ENCODE measurements around the gene FBLIM1.
"Not testable (repeated sequence)": the region's sequence is repeated elsewhere in the genome, so short reads cannot be mapped to it uniquely, and the experiment has no call there.

FBLIM1 gene

GRCh38 chr1:15768388-15768787 lies 9.8 kb downstream of the FBLIM1 start:
- DNase-seq (ENCODE audit: low read depth), result no peak

DNA sequence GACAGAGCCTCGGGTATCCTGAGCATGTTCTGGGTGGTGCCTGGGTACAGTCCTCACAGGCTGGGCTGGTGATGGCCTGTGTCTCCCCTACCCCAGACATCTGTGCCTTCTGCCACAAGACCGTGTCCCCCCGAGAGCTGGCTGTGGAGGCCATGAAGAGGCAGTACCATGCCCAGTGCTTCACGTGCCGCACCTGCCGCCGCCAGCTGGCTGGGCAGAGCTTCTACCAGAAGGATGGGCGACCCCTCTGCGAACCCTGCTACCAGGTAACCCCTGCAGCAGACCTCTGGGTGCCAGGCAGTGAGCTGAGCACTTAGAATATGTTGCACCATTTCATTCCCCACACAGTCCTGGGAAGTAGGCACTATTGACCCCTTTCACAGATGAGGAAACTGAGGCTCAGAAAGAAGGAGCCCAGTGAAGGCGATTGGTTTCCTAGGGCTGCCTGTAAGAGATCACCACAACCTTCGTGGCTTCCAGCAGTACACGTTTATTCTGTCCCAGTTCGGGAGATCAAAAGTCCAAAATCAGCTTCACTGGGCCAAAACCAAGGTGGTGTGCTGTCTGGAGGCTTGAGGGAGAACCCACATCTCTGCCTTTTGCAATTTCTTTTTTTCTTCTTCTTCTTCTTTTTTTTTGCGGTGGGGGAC lies 11.8 kb downstream of the FBLIM1 start:
- no peak for DNase-seq (ENCODE audit: low read depth)

GRCh38 chr1:15771836-15772515 lies 13.4 kb downstream of the FBLIM1 start:
- DNase-seq (ENCODE audit: low read depth), result no peak

DNA sequence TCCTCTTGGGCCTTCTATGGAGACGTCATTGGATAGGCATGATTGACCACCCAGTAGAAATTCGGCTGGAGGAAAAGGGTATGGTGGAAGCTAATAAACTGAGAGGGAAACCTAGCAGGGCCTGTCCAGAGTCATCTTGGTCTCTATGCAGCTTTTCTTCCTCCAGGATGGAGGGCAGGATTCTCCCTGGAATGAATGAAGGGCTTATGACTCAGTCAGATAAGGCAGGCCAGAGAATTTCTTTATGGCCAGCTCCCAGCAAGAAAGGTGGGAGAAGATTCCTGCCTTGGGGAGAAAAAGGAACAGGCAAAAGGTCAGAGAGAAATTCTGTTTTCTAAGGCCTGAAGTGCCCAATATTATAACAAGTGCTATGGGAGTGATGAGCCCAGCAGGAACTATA lies 17.1 kb downstream of the FBLIM1 start:
- no peak for DNase-seq (ENCODE audit: low read depth)

DNA sequence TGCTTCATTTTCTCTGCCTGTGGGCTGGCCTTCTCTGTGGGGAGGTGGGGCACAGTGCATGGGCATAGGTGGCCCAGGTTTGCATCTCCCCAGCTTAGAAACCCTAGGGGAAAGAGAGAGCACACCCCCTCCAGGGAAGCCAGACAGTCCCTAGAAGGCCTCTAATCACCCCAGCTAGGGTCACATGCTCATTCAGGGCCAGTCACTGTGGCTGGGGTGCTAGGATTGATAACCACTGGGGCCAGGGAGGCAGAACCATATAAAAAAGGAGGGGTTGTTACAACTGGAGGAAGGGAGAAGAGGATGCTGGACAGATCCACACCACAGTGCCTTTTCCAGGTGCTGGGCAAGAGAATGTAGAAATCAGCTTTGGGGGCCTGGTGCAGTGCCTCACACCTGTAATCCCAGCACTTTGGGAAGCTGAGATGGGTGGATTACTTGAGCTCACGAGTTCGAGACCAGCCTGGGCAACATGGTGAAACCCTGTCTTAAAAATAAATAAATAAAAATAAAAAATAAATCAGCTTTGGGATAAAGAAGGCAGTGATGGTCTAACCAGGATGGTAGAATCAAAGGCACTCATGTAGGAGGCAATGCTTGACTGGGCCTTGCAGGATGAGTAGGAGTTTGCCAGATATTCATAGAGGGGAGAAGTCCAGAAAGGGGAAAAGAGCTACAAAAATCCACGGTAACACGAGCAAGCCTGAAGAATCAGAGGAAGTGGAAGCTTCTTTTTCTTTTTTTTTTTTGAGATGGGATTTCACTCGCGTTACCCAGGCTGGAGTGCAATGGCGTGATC lies 19.5 kb downstream of the FBLIM1 start:
- DNase-seq (ENCODE audit: low read depth), result no peak

DNA sequence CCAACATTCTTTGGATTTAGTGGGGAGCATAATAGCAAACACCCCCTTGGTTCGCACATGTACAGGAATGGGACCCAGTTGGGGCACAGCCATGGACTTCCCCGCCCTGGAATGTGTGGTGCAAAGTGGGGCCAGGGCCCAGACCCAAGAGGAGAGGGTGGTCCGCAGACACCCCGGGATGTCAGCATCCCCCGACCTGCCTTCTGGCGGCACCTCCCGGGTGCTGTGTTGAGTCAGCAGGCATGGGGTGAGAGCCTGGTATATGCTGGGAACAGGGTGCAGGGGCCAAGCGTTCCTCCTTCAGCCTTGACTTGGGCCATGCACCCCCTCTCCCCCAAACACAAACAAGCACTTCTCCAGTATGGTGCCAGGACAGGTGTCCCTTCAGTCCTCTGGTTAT lies 27.1 kb downstream of the FBLIM1 start:
- no peak for DNase-seq (ENCODE audit: low read depth)

DNA sequence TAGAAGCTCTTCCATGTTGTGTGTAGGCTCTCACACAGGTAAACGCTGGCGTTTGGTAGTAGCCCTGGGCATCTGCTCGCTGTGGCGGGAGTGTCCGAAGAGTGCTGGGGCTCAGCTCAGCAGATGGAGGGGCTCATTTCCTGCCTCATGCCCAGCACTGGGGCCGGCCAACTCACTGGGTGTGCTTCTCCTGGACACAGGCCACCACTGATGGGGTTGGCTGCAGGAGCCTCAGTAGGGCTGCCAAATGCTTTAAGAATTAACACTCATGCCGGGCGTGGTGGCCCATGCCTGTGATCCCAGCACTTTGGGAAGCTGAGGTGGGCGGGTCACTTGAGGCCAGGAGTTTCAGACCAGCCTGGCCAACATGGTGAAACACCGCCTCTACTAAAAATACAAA lies 28.0 kb downstream of the FBLIM1 start:
- no peak for DNase-seq (ENCODE audit: low read depth)

DNA sequence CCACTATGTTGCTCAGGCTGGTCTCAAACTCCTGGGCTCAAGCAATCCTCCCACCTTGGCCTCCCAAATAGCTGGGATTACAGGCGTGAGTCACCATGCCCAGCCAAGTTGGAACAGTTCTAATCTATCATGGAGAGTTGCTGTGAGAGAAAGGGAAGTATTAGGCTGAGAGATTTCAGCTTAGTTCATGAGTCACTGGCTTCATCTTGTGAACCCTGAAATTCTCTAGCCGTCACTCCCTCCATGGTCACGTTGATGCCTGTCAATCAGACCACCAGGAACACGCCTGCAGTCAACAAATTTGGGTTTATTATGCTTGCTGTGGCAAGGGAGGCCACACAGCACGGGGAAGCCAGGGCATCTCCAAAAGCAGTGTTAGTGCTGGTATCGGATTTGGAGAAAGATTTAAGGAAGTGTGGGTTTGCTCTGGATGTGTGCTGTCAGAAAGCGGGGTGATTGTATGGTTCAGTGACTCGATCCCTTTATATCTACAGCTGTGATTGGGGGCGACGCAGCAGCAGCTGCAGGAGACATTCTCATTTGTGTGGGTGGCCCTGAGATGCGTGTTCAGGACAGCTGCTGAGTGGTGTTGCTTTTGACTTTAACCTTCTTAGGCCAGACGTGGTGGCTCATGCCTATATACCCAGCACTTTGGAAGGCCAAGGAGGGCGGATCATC lies 30.2 kb downstream of the FBLIM1 start:
- DNase-seq (ENCODE audit: low read depth), result no peak

GRCh38 chr1:15796086-15796462 lies 37.5 kb downstream of the FBLIM1 start:
- no peak for DNase-seq (ENCODE audit: low read depth)

- no peak for DNase-seq (ENCODE audit: low read depth)
Measured at GRCh38 chr1:15797614-15798390, 39.2 kb downstream of the FBLIM1 start.

GRCh38 chr1:15799004-15799867 lies 40.6 kb downstream of the FBLIM1 start:
- no peak for DNase-seq (ENCODE audit: low read depth)

DNA sequence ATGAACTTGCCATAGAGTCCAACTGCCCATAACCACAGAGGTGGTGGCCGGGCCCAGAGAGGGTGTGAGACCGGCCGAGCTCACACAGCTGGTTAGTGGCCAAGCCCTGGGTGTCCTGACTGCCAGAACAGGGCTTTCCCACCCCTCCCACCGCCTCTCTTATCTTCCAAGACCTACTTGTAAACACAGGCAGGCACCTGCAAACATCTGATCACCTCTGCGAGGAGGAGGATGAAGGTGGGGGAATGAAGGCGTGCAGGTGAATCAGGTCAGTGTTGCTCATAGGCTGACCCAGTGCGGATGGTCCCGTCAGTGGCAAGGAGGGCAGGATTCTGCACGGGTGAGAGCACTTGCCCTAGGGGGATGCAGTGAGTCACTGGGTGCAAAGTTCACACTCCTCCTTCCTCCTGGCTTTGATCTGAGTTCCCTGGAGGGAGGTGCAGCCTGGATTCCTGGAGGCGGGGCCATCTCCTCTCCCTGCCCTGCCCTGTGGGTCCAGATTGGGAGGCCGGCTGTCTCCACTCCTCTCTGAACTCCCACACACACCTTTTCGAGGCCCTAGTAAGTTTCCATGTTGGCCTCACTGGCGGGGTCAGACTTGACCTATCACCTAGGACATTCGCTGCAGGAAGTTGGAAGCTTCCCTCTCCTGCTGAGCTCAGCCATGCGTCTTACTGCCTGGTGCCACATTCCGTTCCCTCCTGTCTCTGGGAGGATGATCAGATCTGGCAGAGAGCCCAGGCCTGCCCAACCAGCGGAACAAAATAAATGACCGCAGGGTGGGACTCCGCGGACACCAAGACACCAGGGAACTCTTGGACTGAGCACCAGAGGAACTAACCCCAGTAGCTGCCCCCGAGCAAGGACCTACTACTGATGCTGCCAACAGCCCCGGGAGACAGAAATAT lies 41.6 kb downstream of the FBLIM1 start:
- DNase-seq (ENCODE audit: low read depth), result no peak

DNA sequence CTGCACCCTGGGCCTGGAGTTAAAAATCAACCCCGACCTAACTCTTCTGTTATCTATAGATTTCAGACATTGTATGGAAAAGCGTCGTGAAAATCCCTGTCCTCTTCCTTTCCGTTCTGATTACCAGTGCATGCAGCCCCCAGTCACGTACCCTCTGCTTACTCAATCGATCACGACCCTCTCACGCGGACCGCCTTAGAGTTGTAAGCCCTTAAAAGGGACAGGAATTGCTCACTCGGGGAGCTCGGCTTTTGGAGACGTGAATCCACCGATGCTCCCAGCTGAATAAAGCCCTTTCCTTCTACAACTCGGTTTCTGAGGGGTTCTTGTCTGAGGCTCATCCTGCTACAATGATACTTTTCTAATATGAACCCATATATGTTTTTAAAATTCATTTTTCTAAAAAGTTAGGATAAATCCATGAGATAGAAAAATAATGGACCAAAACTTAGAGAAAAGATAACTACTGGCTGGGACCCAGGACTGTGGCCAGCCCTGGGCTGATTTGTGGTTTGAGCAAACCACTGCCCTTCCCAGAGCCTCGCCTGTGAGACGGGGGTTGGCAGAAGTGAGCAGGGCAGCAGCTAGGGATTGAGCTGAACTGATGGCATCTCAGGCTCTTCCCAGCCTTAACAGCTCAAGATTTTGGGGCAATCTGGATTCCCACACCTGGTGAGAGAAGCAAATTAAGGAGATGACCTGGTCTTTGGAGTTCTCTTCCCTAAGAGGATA lies 43.8 kb downstream of the FBLIM1 start:
- no peak for DNase-seq (ENCODE audit: low read depth)

- no peak for DNase-seq (ENCODE audit: low read depth)
Measured at GRCh38 chr1:15803380-15803779, 44.8 kb downstream of the FBLIM1 start.

- no peak for DNase-seq (ENCODE audit: low read depth)
Measured at GRCh38 chr1:15804060-15804459, 45.5 kb downstream of the FBLIM1 start.

DNA sequence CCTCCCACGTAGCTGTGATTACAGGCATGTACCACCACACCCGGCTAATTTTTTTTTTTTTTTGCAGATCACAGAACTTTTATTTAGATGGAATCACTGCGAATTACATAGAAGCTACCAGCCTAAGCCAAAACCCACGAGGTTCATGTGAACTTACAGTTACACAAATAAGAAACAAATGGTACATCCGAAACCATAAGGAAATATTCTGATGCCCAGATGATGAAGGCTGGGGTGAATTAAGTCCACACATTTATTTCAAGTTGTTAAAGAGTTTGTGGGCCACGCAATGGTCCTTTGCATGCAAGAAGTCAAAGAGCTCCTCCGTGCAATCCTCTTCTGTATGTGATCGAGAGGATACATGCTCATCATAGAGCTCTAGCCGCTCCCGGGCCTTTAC lies 48.5 kb downstream of the FBLIM1 start:
- DNase-seq (ENCODE audit: low read depth), result no peak

GRCh38 chr1:15807549-15807948 lies 49.0 kb downstream of the FBLIM1 start, which contains the start of gene UQCRHL:
TSS of gene UQCRHL (minus strand) at chr1:15807649. CDS start at chr1:15807649, 0 bp downstream.
- not testable (repeated sequence) for DNase-seq (ENCODE audit: low read depth)

GRCh38 chr1:15808955-15809354 lies 50.4 kb downstream of the FBLIM1 start:
- no peak for DNase-seq (ENCODE audit: low read depth)

DNA sequence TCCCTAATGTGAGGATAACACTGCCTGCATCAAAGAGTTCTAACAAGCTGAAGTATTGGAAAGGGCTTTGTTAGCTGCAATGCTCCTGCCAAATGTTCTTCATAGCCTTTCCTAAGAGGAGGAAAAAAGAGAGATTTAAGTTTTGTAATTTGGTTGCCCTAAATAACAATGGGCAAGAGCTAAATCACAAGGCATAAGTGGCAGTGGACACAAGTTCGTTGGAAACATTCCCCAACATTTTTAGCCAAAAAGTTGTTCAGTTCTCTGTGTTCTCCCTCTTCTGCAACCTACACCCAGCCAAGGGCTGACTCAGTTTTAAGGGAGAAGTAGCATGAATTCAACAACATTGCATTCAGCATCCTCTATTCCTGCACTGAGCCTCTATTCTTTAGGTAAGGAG lies 51.5 kb downstream of the FBLIM1 start:
- DNase-seq (ENCODE audit: low read depth), result no peak
